Lung microvascular endothelial cell (primary cell): ENCODE measurements around the gene TRIM67. TPM values are rescaled to one million over a fixed set of nuclear protein-coding genes. Genes with fewer than 3 reads are reported as not detected.
A peak's percentile ranks its signal among the peaks of the same experiment; 100 is the strongest.
"Not testable (repeated sequence)": the region's sequence is repeated elsewhere in the genome, so short reads cannot be mapped to it uniquely, and the experiment has no call there.

Source experiments
- DNase-seq, 2 donors: peaks; one replicate each; pipeline versions ENCODE4 v3.0.0 to v3.0.0-alpha.2; 2010; ENCODE audit warnings: low read depth in 2 of 2
- total RNA-seq: library from RNA; depleted of rRNA; stranded (reverse); fragments of >200 nt; gene quantifications from 2 replicates; pipeline ENCODE4 v1.2.1, GENCODE V29; 2014

Gene TRIM67
- total RNA-seq, 1 donor from 2014 or later: not detected

GRCh38 chr1:231158141-231158540, 3.7 kb upstream of the TRIM67 start:
- DNase-seq: not testable (repeated sequence)

GRCh38 chr1:231159202-231159962, 2.5 kb upstream of the TRIM67 start:
- DNase-seq: no peak

GRCh38 chr1:231159963-231160761, 1.7 kb upstream of the TRIM67 start:
- no peak for DNase-seq

- no peak for DNase-seq
Observed at GRCh38 chr1:231160895-231161666, 777 bp upstream of the TRIM67 start.

- peak; percentile 31 to 50 for DNase-seq
Observed at GRCh38 chr1:231162297-231162969, 575 bp downstream of the TRIM67 start.

- no peak for DNase-seq
Observed at GRCh38 chr1:231162970-231163829, 1.3 kb downstream of the TRIM67 start.

GRCh38 chr1:231163830-231164427, 2.1 kb downstream of the TRIM67 start:
- DNase-seq: no peak

- DNase-seq: no peak
Observed at GRCh38 chr1:231165371-231165770, 3.5 kb downstream of the TRIM67 start.

- DNase-seq: no peak
Observed at GRCh38 chr1:231166398-231166797, 4.5 kb downstream of the TRIM67 start.

- no peak for DNase-seq
Observed at GRCh38 chr1:231170875-231171274, 9.0 kb downstream of the TRIM67 start.

GRCh38 chr1:231171623-231172197, 9.9 kb downstream of the TRIM67 start:
- DNase-seq: no peak

GRCh38 chr1:231172411-231172810, 10.6 kb downstream of the TRIM67 start:
- DNase-seq: no peak

GRCh38 chr1:231176421-231176820, 14.6 kb downstream of the TRIM67 start:
- no peak for DNase-seq

GRCh38 chr1:231177226-231177625, 15.4 kb downstream of the TRIM67 start:
- no peak for DNase-seq

GRCh38 chr1:231177936-231178335, 16.1 kb downstream of the TRIM67 start:
- no peak for DNase-seq

- no peak for DNase-seq
Observed at GRCh38 chr1:231178970-231179369, 17.1 kb downstream of the TRIM67 start.

GRCh38 chr1:231180034-231180433, 18.2 kb downstream of the TRIM67 start:
- no peak for DNase-seq

GRCh38 chr1:231181271-231181670, 19.4 kb downstream of the TRIM67 start:
- DNase-seq: no peak

GRCh38 chr1:231182317-231182716, 20.5 kb downstream of the TRIM67 start:
- no peak for DNase-seq
